ENCODE measurements around the gene SLC15A4. TPM values are rescaled to one million over a fixed set of nuclear protein-coding genes. Genes with fewer than 3 reads are reported as not detected.
"Not testable (repeated sequence)": the region's sequence is repeated elsewhere in the genome, so short reads cannot be mapped to it uniquely, and the experiment has no call there.

SLC15A4 gene
- total RNA-seq, 2 experiments from 2014 or later, result 24.9 to 28.4 TPM

DNA sequence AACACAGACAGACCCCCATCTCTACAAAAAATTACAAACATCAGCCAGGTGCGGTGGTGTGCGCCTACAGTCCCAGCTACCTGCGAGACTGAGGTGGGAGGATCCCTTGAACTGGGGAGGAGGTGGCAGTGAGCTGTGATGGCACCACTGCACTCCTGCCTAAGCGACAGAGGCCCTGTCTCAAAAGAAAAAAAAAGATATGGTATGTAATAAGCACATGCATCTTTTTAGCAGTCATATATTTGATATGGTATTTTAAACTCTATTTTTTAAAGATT lies 7.2 kb downstream of the SLC15A4 start:
- peaks cover 47% of the 10 kb centered on the region for H3K36me3 Mint-ChIP-seq (ENCODE audit: low read depth)
- CTCF ChIA-PET, result no interaction called here
- no peaks in the 10 kb centered on the region for H3K27me3 Mint-ChIP-seq
- no peaks in the 10 kb centered on the region for H3K9me3 Mint-ChIP-seq
- H3K27ac Mint-ChIP-seq, result no peak overlapping the region
- no peak overlapping the region for H3K4me3 Mint-ChIP-seq
- no peak for DNase-seq
- H3K4me1 Mint-ChIP-seq, result peaks cover 61% of the 10 kb centered on the region
- POLR2A ChIA-PET, result no interaction called here

GRCh38 chr12:128815779-128816642 lies 7.7 kb downstream of the SLC15A4 start:
- H3K27ac Mint-ChIP-seq, result no peak overlapping the region
- ChIA-PET POLR2A (no interaction called here), CTCF (no interaction called here)
- no peak overlapping the region for H3K4me3 Mint-ChIP-seq
- peaks cover 46% of the 10 kb centered on the region for H3K36me3 Mint-ChIP-seq (ENCODE audit: low read depth)
- peaks cover 61% of the 10 kb centered on the region for H3K4me1 Mint-ChIP-seq
- no peaks in the 10 kb centered on the region for H3K9me3 Mint-ChIP-seq
- DNase-seq, result no peak
- H3K27me3 Mint-ChIP-seq, result no peaks in the 10 kb centered on the region

DNA sequence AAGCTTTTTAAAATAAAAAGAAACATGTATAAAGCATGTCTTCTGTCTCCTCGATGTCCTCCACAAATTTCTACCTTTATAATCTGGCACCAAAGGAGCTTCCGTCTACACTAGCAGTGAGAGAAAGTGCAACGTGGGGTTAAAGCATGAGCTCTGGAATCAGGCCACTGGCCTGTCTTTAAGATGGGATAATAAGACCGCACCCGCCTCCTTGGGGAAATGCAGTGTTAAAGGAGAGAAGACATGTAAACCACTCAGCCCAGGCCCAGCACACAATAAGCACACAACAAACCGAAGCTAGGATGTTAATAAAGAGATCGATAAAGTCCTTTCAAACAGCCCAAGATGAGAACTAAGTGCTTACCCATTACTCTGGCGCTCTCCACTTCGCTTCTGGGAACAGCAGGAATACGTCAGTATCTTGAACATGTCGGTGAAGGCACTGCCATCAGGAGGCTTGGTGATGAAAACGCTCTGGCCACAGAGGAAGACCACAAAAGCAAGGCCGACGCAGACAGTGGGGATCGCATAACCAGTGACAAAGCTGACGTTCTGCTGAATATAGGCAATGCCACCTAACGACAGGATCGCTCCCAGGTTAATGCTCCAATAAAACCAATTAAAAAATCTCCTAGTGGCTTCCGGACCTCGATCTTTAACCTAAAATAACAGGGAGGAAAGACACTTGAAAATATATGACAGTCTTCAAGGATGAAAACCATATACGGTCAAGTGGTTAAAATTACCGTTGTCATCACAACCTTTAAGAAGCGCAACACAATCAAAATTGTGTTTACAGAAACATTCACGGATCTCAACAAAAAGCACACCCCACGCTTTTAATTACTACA lies 9.1 kb downstream of the SLC15A4 start:
- Mint-ChIP-seq H3K36me3 (ENCODE audit: low read depth) (peaks cover 40% of the 10 kb centered on the region), H3K4me3 (no peak overlapping the region), H3K9me3 (no peaks in the 10 kb centered on the region), H3K27me3 (no peaks in the 10 kb centered on the region), H3K4me1 (peaks cover 59% of the 10 kb centered on the region), H3K27ac (no peak overlapping the region)
- no peak for DNase-seq
- ChIA-PET CTCF (interaction anchor here (1.0 kb wide), 1 partner anchor 109 kb away, joined by 3 read pairs; no protein-coding TSS in a partner anchor), POLR2A (no interaction called here)

GRCh38 chr12:128813883-128814282 lies 9.9 kb downstream of the SLC15A4 start:
- POLR2A ChIA-PET, result no interaction called here
- H3K27me3 Mint-ChIP-seq, result no peaks in the 10 kb centered on the region
- peaks cover 54% of the 10 kb centered on the region for H3K4me1 Mint-ChIP-seq
- no peak for DNase-seq
- H3K4me3 Mint-ChIP-seq, result no peak overlapping the region
- H3K27ac Mint-ChIP-seq, result no peak overlapping the region
- no peaks in the 10 kb centered on the region for H3K9me3 Mint-ChIP-seq
- peaks cover 39% of the 10 kb centered on the region for H3K36me3 Mint-ChIP-seq (ENCODE audit: low read depth)
- CTCF ChIA-PET, result no interaction called here

DNA sequence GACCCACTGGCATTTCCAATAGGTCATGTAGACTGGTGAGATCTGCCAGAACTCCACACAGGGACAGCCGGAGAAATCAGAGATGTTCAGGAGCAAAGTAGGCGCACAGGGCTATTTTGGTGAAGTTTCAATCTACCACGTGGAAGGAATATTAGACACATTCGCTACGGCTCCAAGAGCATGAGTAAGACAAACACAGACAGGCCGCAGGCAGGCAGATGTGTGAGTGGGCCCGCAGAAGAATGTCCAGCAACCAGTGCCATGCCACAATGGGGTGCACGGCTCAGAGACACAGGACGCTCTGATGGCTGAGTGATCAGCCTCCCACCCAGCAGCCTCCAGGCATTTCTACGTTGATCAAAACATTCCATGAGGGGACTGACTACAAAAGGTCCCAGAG lies 10.4 kb downstream of the SLC15A4 start:
- H3K4me3 Mint-ChIP-seq, result no peak overlapping the region
- no peak overlapping the region for H3K27ac Mint-ChIP-seq
- DNase-seq, result no peak
- H3K27me3 Mint-ChIP-seq, result no peaks in the 10 kb centered on the region
- ChIA-PET POLR2A (no interaction called here), CTCF (no interaction called here)
- H3K4me1 Mint-ChIP-seq, result peaks cover 50% of the 10 kb centered on the region
- peaks cover 42% of the 10 kb centered on the region for H3K36me3 Mint-ChIP-seq (ENCODE audit: low read depth)
- H3K9me3 Mint-ChIP-seq, result no peaks in the 10 kb centered on the region

GRCh38 chr12:128811806-128812205 lies 12.0 kb downstream of the SLC15A4 start:
- H3K4me3 Mint-ChIP-seq, result peak overlapping the region; percentile 44
- DNase-seq, result no peak
- CTCF ChIA-PET, result no interaction called here
- H3K9me3 Mint-ChIP-seq, result no peaks in the 10 kb centered on the region
- peak overlapping the region; percentile 55 for H3K27ac Mint-ChIP-seq
- H3K36me3 Mint-ChIP-seq (ENCODE audit: low read depth), result peaks cover 47% of the 10 kb centered on the region
- peaks cover 36% of the 10 kb centered on the region for H3K4me1 Mint-ChIP-seq
- H3K27me3 Mint-ChIP-seq, result no peaks in the 10 kb centered on the region
- POLR2A ChIA-PET, result no interaction called here

DNA sequence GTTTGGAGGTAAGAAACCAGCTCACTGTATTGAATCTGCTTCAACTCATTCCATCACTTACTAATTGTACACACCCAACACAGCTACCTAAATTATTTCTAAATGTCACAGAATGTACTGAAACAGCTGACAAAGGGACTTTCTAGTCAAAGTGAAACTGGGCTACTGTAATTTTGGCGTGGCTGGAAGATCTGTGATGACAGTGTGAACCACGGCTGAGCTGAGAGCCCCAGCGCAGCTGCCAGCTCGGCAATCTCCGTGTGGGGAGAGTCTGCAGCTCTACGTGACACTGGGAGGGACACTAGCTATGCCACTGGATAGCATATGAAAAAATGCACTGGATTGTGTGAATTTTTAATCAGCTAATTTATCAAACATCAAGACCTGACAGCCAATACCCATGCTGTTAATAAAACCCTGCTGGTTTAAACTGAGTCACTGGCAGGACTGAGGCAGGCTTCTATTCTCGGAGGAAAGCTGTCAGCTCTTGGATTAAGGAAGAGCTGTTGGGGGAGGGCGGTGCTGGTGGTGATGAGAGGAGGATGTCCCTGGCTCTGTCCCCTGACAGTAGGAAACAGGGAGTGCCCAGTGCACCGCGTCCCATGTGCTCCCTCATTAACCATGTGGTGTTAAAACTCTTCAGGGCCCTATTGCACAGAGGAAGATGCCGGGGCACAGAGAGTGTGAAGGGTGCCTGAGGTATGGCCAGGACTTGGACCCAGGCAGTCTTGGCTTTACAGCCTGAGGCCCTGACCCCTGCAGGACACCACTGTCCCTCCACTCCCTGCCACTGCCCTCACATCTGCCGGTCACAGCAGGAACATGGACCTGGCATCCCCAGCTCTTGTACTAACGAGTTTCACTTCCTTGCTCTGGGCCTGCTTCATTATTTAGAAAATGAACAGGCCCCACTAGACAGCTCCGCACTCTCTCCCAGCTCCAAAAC lies 13.3 kb downstream of the SLC15A4 start:
- H3K27ac Mint-ChIP-seq, result no peak overlapping the region
- H3K36me3 Mint-ChIP-seq (ENCODE audit: low read depth), result peaks cover 53% of the 10 kb centered on the region
- no peaks in the 10 kb centered on the region for H3K9me3 Mint-ChIP-seq
- H3K4me3 Mint-ChIP-seq, result no peak overlapping the region
- no peak for DNase-seq
- CTCF ChIA-PET, result interaction anchor here (0.6 to 1.7 kb wide), 4 partner anchors 9 to 118 kb away, joined by 3 to 4 read pairs (median 4); no protein-coding TSS in a partner anchor
- H3K4me1 Mint-ChIP-seq, result peaks cover 28% of the 10 kb centered on the region
- H3K27me3 Mint-ChIP-seq, result no peaks in the 10 kb centered on the region
- POLR2A ChIA-PET, result no interaction called here

DNA sequence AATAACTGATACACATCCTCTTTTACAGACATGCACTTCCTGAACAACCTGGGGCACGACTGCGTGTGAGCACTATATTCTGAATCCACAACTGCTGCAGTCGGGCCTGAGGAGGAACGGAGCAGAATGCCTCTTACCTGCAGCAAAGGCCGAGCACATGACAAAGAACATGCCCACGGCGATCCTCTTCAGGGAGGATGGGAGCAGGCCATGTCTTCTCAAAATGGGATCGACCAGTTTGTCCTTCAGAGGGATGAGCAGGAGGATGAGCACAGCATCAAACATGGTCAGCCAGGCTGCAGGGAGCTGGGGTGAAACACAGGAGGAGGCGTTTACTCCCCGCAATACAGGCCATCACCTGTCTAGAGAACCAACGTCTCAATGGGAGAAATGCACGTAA lies 15.1 kb downstream of the SLC15A4 start:
- Mint-ChIP-seq H3K4me1 (peaks cover 25% of the 10 kb centered on the region), H3K36me3 (ENCODE audit: low read depth) (peaks cover 50% of the 10 kb centered on the region), H3K9me3 (no peaks in the 10 kb centered on the region), H3K27me3 (no peaks in the 10 kb centered on the region), H3K27ac (no peak overlapping the region), H3K4me3 (no peak overlapping the region)
- no peak for DNase-seq
- POLR2A ChIA-PET, result no interaction called here
- CTCF ChIA-PET, result no interaction called here

- no peak for DNase-seq
- Mint-ChIP-seq H3K27me3 (no peaks in the 10 kb centered on the region), H3K9me3 (no peaks in the 10 kb centered on the region), H3K4me3 (no peak overlapping the region), H3K36me3 (ENCODE audit: low read depth) (peaks cover 52% of the 10 kb centered on the region), H3K4me1 (peaks cover 20% of the 10 kb centered on the region), H3K27ac (no peak overlapping the region)
- ChIA-PET CTCF (no interaction called here), POLR2A (no interaction called here)
These were observed 16.5 kb downstream of the SLC15A4 start for GRCh38 chr12:128807161-128807724.

DNA sequence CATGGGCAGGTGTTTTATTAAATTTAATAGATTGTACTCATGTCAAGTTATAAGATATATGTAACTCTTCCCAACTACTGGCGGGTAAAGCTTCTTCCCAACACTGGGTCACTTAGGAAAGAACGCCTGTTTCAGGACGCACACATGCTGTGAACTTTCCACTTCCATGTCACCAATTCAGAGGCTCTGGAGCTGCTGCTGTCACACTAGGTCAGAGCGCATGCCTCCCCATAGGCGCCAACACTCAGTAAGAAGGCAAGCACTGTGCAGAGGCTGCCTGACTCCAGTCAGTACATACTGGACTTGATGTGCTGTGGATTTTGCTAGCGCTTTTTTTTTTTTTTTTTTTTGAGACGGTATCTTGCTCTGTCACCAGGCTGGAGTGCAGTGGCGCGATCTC lies 17.2 kb downstream of the SLC15A4 start:
- Mint-ChIP-seq H3K27ac (no peak overlapping the region), H3K27me3 (no peaks in the 10 kb centered on the region), H3K4me1 (peaks cover 15% of the 10 kb centered on the region), H3K36me3 (ENCODE audit: low read depth) (peaks cover 49% of the 10 kb centered on the region), H3K4me3 (no peak overlapping the region), H3K9me3 (no peaks in the 10 kb centered on the region)
- CTCF ChIA-PET, result interaction anchor here (1.1 kb wide), 1 partner anchor 15 kb away, joined by 4 read pairs; no protein-coding TSS in a partner anchor
- no peak for DNase-seq
- POLR2A ChIA-PET, result no interaction called here

- CTCF ChIA-PET, result interaction anchor here (1.0 to 1.1 kb wide), 2 partner anchors 14 to 24 kb away, joined by 4 read pairs; no protein-coding TSS in a partner anchor
- H3K4me1 Mint-ChIP-seq, H3K27me3 Mint-ChIP-seq, H3K9me3 Mint-ChIP-seq, DNase-seq, H3K27ac Mint-ChIP-seq, H3K4me3 Mint-ChIP-seq, POLR2A ChIA-PET: not testable (repeated sequence)
- H3K36me3 Mint-ChIP-seq (ENCODE audit: low read depth), result peaks cover 53% of the 10 kb centered on the region
These were observed 18.4 kb downstream of the SLC15A4 start for GRCh38 chr12:128805406-128805805.

DNA sequence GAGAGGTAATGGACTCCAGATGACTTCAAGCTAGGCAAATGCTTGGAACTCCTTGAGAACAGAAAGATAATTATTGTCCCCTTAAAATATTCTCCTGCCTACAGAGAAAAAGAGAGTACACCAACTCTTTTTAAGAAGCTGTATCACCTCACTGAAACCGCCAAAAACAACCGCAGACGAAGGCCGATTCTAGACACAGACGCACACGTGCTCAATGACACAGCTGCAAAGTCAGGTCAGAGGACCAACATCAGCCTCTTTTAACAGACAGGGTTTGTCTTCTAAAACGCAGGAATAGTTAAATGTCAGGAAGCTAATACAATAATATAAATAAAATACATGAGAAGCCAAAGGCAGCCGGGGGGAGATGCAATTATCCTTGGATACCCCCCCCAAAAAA lies 19.0 kb downstream of the SLC15A4 start:
- Mint-ChIP-seq H3K9me3 (no peaks in the 10 kb centered on the region), H3K27ac (no peak overlapping the region), H3K36me3 (ENCODE audit: low read depth) (peaks cover 59% of the 10 kb centered on the region), H3K4me1 (no peaks in the 10 kb centered on the region), H3K27me3 (no peaks in the 10 kb centered on the region), H3K4me3 (no peak overlapping the region)
- DNase-seq, result no peak
- CTCF ChIA-PET, result interaction anchor here (1.0 kb wide), 1 partner anchor 24 kb away, joined by 4 read pairs; no protein-coding TSS in a partner anchor
- POLR2A ChIA-PET, result no interaction called here
